Aorta (tissue), 5 donors: ENCODE measurements around the gene LPP. TPM values are rescaled to one million over a fixed set of nuclear protein-coding genes. Genes with fewer than 3 reads are reported as not detected.

Experiments used
- ATAC-seq: fragments of 200-7000 bp; cut with Tn5 transposase; one replicate; pipeline ENCODE4 v1.9.1; 2022; ENCODE audit warnings: moderate library complexity; ENCODE audit not compliant: low FRiP score
- DNase-seq, 2 donors: peaks; one replicate each; pipeline ENCODE4 v3.0.0-alpha.2; 2020
- H3K27ac ChIP-seq, 2 donors: one replicate each; pipeline ENCODE4 v1.5.1; 2013; ENCODE audit warnings: low read length in 2 of 2, mild to moderate bottlenecking in 2 of 2, moderate library complexity in 2 of 2, control low read depth in 1 of 2, inconsistent platforms in 1 of 2, low read depth in 1 of 2
- H3K27me3 ChIP-seq, 2 donors: one replicate each; pipeline ENCODE4 v1.6.1; 2013; ENCODE audit warnings: control low read depth in 1 of 2, low read length in 1 of 2, mild to moderate bottlenecking in 1 of 2, moderate library complexity in 1 of 2; ENCODE audit not compliant: insufficient read depth in 2 of 2, control insufficient read depth in 1 of 2
- H3K36me3 ChIP-seq, 2 donors: one replicate each; pipeline ENCODE4 v1.6.1; 2013; ENCODE audit warnings: control low read depth in 1 of 2, low read length in 1 of 2, mild to moderate bottlenecking in 1 of 2; ENCODE audit not compliant: insufficient read depth in 2 of 2, control insufficient read depth in 1 of 2
- H3K4me1 ChIP-seq, 2 donors: one replicate each; pipeline ENCODE4 v1.6.1; 2013; ENCODE audit warnings: low read length in 2 of 2, control low read depth in 1 of 2, mild to moderate bottlenecking in 1 of 2, moderate library complexity in 1 of 2; ENCODE audit not compliant: insufficient read depth in 2 of 2, control insufficient read depth in 1 of 2
- H3K4me3 ChIP-seq, 2 donors: one replicate each; pipeline ENCODE4 v1.5.1; 2013; ENCODE audit warnings: low read length in 2 of 2, control low read depth in 1 of 2, mild to moderate bottlenecking in 1 of 2
- H3K9me3 ChIP-seq: one replicate; pipeline ENCODE4 v1.6.1; 2013; ENCODE audit warnings: mild to moderate bottlenecking, low read length; ENCODE audit not compliant: control insufficient read depth
- WGBS, 2 donors: extraction: QIAGEN DNeasy Blood & Tissue Kit; methylation state at CpG; one replicate each; pipeline ENCODE4 v1.1.7; 2013; 5-methylcytosine and 5-hydroxymethylcytosine counted together
- intact Hi-C, 2 donors: fragments of 100-400 bp; cut with DNase I; formaldehyde crosslinking; loops; one replicate each; pipeline versions ENCODE4 v1.14.2 to v1.15.0; 2022
- polyA plus RNA-seq, 2 donors: library from polyadenylated mRNA; stranded (reverse); fragments of 200-250 nt; gene quantifications; one replicate each; pipeline ENCODE4 v1.2.3, GENCODE V29; 2013
- total RNA-seq, 2 donors: library from RNA; stranded (reverse); fragmentation: NEBNext Ultra II Directional; extraction: Animal tissue kit (Norgen Biotek cat#: 25700); gene quantifications; one replicate each; pipeline ENCODE4 v1.2.1, GENCODE V29; 2021
- donor health status: healthy with polysubstance abuse.
- donor health status: Bipolar disorder and iron deficiency.
- donor health status: DM: no; HTN: no; CAD: no.
- donor health status: DM: no; HTN: no; CAD: no.
- donor health status: DM: yes; HTN: yes; CAD: no.

The LPP gene
- total and polyA plus RNA-seq, 4 donors, result 37.7 to 2,536 (median 527) TPM

DNA sequence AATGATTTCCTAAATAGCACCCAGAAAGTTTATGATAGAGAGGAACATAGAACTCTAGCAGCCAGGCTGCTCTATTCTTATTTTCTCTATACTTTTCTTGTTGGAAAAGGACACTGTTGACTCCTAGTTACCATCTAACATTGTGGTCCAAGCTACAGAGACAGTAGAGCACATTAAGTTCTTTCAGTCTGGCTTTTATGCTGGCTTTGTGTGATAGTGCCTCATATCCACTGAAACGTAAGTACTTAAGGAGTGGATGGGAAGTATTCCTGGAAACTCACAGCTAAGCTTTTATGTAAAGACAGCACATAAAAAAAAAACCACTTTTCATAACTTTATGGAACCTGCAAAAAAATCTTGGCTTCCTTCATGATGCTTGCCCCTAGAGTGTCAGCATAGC is 537.7 kb downstream of the LPP start:
- ATAC-seq (no peak), DNase-seq (no peak)
- H3K27ac ChIP-seq, result no peak overlapping the region
- 31 to 50% methylated on average over 1 of the region's 1 CpG for WGBS, 2 donors
- H3K36me3 ChIP-seq, result peaks cover 0 to 2% of the 10 kb centered on the region in 2 donors
- intact Hi-C loops, result no loop called here
- H3K4me1 ChIP-seq, result peaks cover 8 to 9% of the 10 kb centered on the region in 2 donors
- H3K27me3 ChIP-seq, result no peaks in the 10 kb centered on the region
- H3K9me3 ChIP-seq, result no peaks in the 10 kb centered on the region
- H3K4me3 ChIP-seq, result no peak overlapping the region

DNA sequence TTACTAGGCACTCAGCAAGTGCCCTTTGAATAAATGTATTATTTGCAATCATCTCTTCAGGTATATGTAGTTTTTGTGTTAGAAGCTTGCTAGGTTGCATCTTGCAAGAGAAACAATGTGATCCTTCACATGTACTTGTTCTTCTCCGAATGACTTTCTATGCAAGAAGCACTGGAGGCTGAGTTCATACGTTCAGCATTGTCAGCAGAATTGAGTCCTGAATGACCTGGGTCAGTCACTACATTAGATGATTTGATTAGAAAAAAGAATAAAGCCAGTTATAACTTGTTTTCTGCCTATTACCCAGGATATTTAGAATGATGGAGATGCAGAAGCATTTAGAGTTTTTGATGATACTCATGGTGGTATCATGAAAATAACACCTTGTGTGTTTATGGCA is 538.7 kb downstream of the LPP start:
- Histone ChIP-seq H3K36me3 (peaks cover 0 to 2% of the 10 kb centered on the region in 2 donors), H3K27me3 (no peaks in the 10 kb centered on the region), H3K4me3 (no peak overlapping the region), H3K4me1 (peaks cover 6% of the 10 kb centered on the region in 2 donors), H3K27ac (no peak overlapping the region), H3K9me3 (no peaks in the 10 kb centered on the region)
- intact Hi-C loops, result no loop called here
- WGBS, 2 donors, result 64 to 66% methylated on average over 2 of the region's 2 CpGs
- ATAC-seq, result no peak
- no peak for DNase-seq

DNA sequence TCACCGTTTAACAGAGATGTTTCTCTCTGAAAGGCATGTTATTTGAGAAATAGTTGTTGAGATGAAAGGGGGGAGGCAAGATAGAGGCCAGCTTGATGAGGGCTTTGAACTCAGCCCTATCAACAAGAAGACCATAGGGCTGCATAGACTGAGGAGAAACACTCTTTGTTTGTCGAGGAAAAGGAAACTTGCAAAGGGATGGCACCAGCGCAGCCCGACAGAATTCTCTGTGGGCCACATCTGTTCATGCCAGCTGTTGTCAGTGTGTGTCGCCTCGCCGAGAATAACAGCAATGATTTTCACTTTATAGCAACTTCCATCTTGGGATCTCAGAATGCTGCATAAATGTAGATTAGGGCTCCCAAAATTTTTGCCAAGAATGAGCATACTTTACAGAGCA is 539.5 kb downstream of the LPP start:
- peaks cover 5 to 8% of the 10 kb centered on the region in 2 donors for H3K4me1 ChIP-seq
- intact Hi-C loops, result no loop called here
- 61 to 73% methylated on average over 7 of the region's 7 CpGs for WGBS, 2 donors

DNA sequence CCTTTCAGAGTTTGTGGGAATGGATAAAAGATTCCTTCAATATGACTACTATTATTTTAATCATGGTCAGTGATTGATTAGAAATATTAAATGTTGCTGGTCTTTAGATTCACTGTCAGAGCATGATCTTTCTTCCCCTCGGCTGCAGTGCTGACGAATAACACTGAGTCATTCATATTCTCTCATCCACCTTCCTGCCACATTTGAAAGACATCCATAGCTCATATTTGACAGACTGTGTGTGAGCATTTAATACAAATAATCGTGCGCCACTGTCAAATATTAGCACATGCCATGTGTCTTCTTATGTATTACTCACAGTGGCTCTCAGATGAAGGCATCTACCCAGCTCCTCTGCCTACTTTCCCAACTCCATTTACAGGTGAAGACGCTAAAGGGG is 541.3 kb downstream of the LPP start:
- Histone ChIP-seq H3K27me3 (no peaks in the 10 kb centered on the region), H3K4me1 (peaks cover 6 to 8% of the 10 kb centered on the region in 2 donors), H3K27ac (no peak overlapping the region), H3K9me3 (no peaks in the 10 kb centered on the region), H3K4me3 (no peak overlapping the region), H3K36me3 (peaks cover 0 to 2% of the 10 kb centered on the region in 2 donors)
- DNase-seq (no peak), ATAC-seq (no peak)
- 77 to 88% methylated on average over 5 of the region's 5 CpGs for WGBS, 2 donors
- intact Hi-C loops, result no loop called here

More for the DNA sequence above, 539.5 kb downstream of the LPP start:
- ATAC-seq (no peak), DNase-seq (no peak)
- Histone ChIP-seq H3K9me3 (no peaks in the 10 kb centered on the region), H3K27ac (no peak overlapping the region), H3K36me3 (peaks cover 0 to 2% of the 10 kb centered on the region in 2 donors), H3K4me3 (no peak overlapping the region), H3K27me3 (no peaks in the 10 kb centered on the region)

DNA sequence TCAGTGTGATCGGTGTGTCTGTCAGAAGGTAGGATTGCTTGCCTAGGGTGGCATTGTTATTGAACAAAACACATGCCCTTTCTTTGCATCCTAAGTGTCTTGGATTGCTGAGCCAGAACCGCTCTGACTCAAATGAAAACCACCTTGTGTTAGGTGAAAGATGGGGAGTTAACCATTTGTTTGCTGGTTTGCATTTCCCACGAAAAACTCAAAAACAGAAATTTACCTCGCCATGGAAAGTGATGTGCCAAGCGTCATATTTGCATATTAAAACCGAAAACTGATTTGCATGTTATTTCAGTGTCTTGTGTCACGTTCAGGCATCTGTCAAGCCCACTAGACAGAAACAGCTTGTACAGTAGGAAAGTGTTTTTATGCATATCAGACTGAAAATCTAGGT is 543.2 kb downstream of the LPP start:
- H3K36me3 ChIP-seq, result peaks cover 0 to 2% of the 10 kb centered on the region in 2 donors
- DNase-seq (no peak), ATAC-seq (no peak)
- H3K4me3 ChIP-seq, result no peak overlapping the region
- H3K4me1 ChIP-seq, result peaks cover 1 to 6% of the 10 kb centered on the region in 2 donors
- WGBS, 2 donors, result 78% methylated on average over 7 of the region's 7 CpGs
- H3K27ac ChIP-seq, result no peak overlapping the region
- intact Hi-C loops, result no loop called here
- no peaks in the 10 kb centered on the region for H3K9me3 ChIP-seq
- H3K27me3 ChIP-seq, result no peaks in the 10 kb centered on the region

DNA sequence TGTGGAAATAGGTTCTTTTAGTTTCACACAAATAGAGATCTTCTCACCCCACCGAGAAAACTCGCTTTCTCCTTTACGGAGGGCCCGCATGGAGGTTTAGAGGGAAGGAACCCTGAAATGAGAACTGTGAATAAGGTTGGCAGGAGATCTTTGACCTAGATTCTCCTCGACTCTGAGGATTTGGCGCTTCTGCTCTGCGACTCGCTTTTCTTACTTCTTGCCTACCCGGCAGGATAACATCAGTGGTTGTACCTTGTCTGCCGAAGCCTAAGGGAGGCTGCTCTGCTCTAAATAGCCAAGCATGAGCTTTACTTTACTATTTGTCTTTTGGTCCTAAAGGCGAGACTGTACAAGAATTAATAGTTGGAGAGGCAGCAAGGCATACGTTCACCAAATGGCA is 544.5 kb downstream of the LPP start:
- DNase-seq (no peak), ATAC-seq (no peak)
- intact Hi-C loops, result no loop called here
- Histone ChIP-seq H3K27me3 (no peaks in the 10 kb centered on the region), H3K27ac (no peak overlapping the region), H3K9me3 (no peaks in the 10 kb centered on the region), H3K4me1 (peaks cover 1 to 5% of the 10 kb centered on the region in 2 donors), H3K36me3 (peaks cover 0 to 2% of the 10 kb centered on the region in 2 donors), H3K4me3 (no peak overlapping the region)
- WGBS, 2 donors, result 82 to 89% methylated on average over 12 of the region's 12 CpGs

DNA sequence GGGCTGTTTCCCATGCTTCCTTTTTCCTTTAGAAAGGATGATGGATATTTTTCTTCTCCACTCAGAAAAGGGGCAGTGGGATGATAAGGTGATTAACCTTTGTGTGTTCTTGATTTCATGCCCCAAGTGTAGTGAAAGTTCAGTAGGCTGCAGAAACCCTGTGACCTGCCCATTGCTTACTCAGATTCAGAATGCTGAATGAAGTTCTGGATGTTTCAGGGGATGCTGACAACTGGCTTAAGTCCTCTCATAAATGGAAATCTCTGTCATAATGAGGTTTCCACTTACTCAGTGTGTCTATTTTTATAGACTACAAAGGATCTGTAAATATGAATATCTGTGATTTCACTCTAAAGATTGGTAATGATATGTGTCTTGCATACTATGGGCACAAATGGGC is 546.5 kb downstream of the LPP start:
- Histone ChIP-seq H3K4me1 (peaks cover 1 to 5% of the 10 kb centered on the region in 2 donors), H3K4me3 (no peak overlapping the region), H3K27me3 (no peaks in the 10 kb centered on the region), H3K27ac (no peak overlapping the region), H3K36me3 (no peaks in the 10 kb centered on the region), H3K9me3 (no peaks in the 10 kb centered on the region)
- intact Hi-C loops, result no loop called here
- ATAC-seq (no peak), DNase-seq (no peak)

DNA sequence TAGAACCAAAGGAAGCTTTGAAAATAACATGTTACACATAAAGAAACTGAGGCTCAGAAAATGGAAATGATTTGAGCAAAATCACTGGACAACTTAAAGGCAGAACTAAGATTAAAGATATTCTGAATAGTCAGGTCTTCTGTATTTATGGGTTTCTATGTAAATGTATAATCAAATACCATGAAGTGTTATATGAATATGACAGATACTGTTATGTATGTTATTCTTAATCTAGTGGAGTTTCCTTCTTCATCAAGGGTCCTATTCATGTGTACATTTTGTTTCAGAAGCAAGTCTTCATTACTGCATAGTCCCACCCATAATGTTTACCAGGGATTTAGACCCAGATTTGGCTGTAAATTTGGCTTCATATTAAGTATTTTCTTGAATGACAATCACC is 547.0 kb downstream of the LPP start:
- DNase-seq (no peak), ATAC-seq (no peak)
- no peak overlapping the region for H3K4me3 ChIP-seq
- no peaks in the 10 kb centered on the region for H3K27me3 ChIP-seq
- H3K36me3 ChIP-seq, result no peaks in the 10 kb centered on the region
- H3K4me1 ChIP-seq, result peaks cover 1 to 5% of the 10 kb centered on the region in 2 donors
- intact Hi-C loops, result no loop called here
- no peaks in the 10 kb centered on the region for H3K9me3 ChIP-seq
- no peak overlapping the region for H3K27ac ChIP-seq

DNA sequence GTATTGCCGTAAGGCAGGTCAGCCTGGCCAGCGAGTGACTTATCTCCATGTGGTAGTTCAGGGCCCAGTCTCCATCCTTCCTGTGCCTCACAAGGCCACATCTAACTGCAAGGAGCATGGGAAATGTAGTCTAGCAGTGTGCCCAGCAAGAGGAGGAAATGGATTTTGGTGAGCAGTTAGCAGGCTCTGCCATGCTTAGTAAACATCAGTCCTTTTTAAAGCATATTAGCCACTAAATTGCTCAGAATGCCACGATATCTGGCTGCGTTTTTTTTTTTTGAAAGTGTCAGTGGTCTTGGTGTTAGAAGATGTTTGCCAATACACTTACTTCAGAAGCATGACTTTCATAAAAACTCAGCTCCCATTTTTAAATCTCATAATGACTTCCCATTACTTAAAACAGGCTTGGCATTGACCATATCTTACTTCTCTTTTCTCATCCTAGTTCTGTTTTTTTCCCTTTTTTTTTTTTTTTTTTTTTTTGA is 547.6 kb downstream of the LPP start:
- WGBS, 2 donors, result 62 to 85% methylated on average over 4 of the region's 4 CpGs
- H3K9me3 ChIP-seq, result no peaks in the 10 kb centered on the region
- no peak overlapping the region for H3K4me3 ChIP-seq
- H3K36me3 ChIP-seq, result no peaks in the 10 kb centered on the region
- peaks cover 1 to 8% of the 10 kb centered on the region in 2 donors for H3K4me1 ChIP-seq
- no peak overlapping the region for H3K27ac ChIP-seq
- intact Hi-C loops, result no loop called here
- DNase-seq (peak in 1 of 2 donors; percentile 53), ATAC-seq (no peak)
- H3K27me3 ChIP-seq, result no peaks in the 10 kb centered on the region
